Measurements from ENCODE around the gene KRTAP10-12.
A peak's percentile ranks its signal among the peaks of the same experiment; 100 is the strongest.
"Not testable (repeated sequence)": the region's sequence is repeated elsewhere in the genome, so short reads cannot be mapped to it uniquely, and the experiment has no call there.

The KRTAP10-12 gene

DNA sequence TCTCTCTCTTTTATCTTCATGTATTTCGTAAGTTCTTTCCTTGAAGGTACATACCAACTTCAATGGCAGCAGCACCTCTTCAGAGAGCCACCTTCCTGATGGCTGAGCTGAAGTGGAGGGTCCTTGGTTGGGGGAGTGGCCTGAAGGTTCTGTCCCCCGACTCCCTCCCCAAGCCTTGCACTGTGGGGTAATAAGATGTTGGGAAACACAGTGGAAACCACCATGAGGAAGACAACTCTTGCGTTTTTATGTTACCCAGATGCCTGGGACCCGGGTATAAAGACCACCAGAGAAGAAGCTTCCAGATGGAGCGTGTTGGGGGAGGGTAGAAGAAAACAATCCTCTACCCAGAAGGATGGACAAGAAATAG, 38.4 kb upstream of the KRTAP10-12 start:
- peaks cover 36% of the 10 kb centered on the region for H3K36me3 Mint-ChIP-seq (ENCODE audit: low read depth)
- DNase-seq (ENCODE audit: low spot score), result no peak
- peaks cover 16% of the 10 kb centered on the region for H3K27me3 Mint-ChIP-seq (ENCODE audit: low read depth)
- peaks cover 36% of the 10 kb centered on the region for H3K9me3 Mint-ChIP-seq
- H3K4me3 Mint-ChIP-seq, result peak overlapping the region; percentile 54
- H3K27ac Mint-ChIP-seq, result peak overlapping the region; percentile 93
- H3K4me1 Mint-ChIP-seq (ENCODE audit: low read depth), result peaks cover 45% of the 10 kb centered on the region

DNA sequence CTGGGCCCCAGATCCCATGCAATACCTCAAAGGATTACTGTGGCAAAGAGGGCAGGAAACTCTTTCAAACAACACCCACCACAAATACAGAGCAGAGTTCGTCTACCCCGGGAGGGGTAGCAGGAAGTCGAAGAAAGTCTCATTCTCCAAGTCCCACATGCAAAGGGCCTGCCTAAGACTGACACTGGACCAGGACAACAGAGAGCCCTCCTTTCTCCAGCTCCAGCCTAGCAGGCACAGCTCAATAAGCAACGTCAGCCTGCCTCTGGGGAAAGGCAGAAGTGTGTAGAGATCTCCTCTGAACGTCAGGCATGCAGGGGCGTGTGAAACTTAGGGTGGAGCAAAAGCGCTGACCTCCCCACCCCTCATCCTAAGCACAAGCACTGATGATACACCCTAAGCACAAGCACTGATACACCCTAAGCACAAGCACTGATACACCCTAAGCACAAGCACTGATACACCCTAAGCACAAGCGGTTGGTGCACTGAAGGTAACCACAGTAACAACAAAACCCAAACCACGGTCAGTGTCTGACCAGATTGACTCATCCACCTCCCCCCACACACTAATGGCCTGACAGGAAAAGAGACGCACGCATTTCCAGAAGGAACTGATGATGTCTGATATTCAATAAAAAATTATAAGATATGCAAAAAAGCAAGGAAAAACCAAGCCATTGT, 37.9 kb upstream of the KRTAP10-12 start:
- Mint-ChIP-seq H3K4me1 (ENCODE audit: low read depth) (peaks cover 39% of the 10 kb centered on the region), H3K4me3 (peak overlapping the region; percentile 54), H3K27ac (peak overlapping the region; percentile 93), H3K36me3 (ENCODE audit: low read depth) (peaks cover 31% of the 10 kb centered on the region), H3K9me3 (peaks cover 36% of the 10 kb centered on the region), H3K27me3 (ENCODE audit: low read depth) (peaks cover 21% of the 10 kb centered on the region)
- DNase-seq (ENCODE audit: low spot score), result no peak

DNA sequence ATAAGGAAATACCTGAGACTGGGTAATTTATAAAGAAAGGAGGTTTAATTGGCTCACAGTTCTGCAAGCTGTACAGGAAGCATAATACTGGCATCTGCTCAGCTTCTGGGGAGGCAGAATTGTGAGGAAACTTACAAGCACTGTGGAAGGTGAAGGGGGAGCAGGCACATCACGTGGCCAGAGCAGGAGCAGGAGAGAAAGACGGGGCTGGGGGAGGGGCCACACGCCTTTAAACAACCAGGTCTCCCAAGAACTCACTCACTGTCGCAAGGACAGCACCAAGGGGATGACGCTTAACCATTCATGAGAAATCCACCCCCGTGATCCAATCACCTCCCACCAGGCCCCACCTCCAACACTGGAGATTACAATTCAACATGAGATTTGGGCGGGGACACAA, 35.4 kb upstream of the KRTAP10-12 start:
- H3K9me3 Mint-ChIP-seq, result peaks cover 30% of the 10 kb centered on the region
- not testable (repeated sequence) for DNase-seq (ENCODE audit: low spot score); H3K27ac Mint-ChIP-seq; H3K4me3 Mint-ChIP-seq
- peaks cover 33% of the 10 kb centered on the region for H3K4me1 Mint-ChIP-seq (ENCODE audit: low read depth)
- peaks cover 30% of the 10 kb centered on the region for H3K27me3 Mint-ChIP-seq (ENCODE audit: low read depth)
- peaks cover 21% of the 10 kb centered on the region for H3K36me3 Mint-ChIP-seq (ENCODE audit: low read depth)

DNA sequence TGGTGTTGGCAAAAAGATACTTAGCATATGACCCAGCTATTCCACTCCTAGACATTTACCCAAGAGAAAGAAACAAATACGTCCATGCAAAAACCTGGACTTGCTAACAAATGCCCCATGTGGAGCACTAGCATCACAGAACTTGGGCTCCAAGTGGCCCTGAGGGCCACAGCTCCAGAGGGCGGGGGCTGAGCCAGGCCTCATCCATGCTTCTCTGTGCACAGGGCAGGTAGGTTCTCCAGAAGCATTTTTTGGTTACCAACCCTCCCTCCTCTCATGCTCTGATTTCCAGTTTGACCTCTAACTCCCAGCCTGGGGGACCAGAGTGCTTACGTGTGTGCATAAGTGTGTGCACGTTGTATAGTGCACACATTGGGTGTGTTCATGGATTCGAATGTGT, 32.3 kb upstream of the KRTAP10-12 start:
- peaks cover 10% of the 10 kb centered on the region for H3K9me3 Mint-ChIP-seq
- no peak for DNase-seq (ENCODE audit: low spot score)
- no peak overlapping the region for H3K27ac Mint-ChIP-seq
- H3K4me1 Mint-ChIP-seq (ENCODE audit: low read depth), result peaks cover 2% of the 10 kb centered on the region
- no peak overlapping the region for H3K4me3 Mint-ChIP-seq
- peaks cover 40% of the 10 kb centered on the region for H3K27me3 Mint-ChIP-seq (ENCODE audit: low read depth)
- H3K36me3 Mint-ChIP-seq (ENCODE audit: low read depth), result no peaks in the 10 kb centered on the region

DNA sequence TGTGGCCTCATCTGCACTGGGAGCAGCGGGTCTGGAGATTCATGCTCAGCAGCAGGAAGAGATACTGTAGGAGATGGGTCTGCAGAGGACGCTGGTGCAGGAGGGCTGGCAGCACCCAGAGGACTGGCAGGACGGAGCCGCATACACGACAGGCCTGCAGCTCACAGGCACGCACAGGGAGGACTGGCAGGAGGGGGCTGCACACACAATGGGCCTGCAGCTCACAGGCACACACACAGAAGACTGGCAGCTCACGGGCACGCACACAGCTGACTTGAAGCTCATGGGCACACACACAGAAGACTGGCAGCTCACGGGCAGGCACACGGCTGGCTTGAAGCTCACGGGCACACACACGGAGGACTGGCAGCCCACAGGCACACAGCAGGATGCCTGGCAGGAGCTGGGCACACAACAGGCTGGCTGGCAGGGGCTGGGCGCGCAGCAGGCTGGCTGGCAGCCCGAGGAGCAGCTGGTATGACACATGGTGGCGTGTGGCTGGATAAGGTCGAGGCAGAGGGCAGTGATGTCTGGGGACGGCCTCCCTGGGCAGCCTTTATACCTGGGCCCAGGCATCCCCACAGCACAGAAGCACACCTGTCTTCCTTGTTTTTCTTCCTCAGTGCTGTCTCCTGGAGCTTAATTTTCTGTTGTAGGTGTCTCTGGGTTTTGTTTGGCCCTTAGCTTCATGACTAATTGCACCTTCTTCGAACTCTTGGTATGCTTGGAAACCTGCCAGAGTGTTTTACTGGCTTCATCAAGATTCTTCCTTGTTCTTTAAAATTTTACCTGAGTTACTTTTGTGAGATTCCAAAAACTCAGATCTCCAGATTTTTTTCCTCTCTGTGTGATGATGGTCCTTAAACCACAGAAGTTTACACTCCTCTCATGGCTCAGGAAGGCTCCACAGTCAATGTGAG, 30.3 kb upstream of the KRTAP10-12 start, which contains the start of gene KRTAP12-2:
Gene KRTAP12-2, minus strand, starts transcription at position 527 of the 920 bp plus-strand sequence. Its CDS starts 41 bp downstream, at position 486.
- Mint-ChIP-seq H3K4me3 (no peak within 1 kb of the TSS), H3K9me3 (peaks cover 22% of the 10 kb centered on the region), H3K27ac (no peak within 1 kb of the TSS), H3K4me1 (ENCODE audit: low read depth) (no peaks in the 10 kb centered on the region), H3K36me3 (ENCODE audit: low read depth) (no peaks in the 10 kb centered on the region), H3K27me3 (ENCODE audit: low read depth) (peaks cover 34% of the 10 kb centered on the region)
- DNase-seq (ENCODE audit: low spot score), result no peak

DNA sequence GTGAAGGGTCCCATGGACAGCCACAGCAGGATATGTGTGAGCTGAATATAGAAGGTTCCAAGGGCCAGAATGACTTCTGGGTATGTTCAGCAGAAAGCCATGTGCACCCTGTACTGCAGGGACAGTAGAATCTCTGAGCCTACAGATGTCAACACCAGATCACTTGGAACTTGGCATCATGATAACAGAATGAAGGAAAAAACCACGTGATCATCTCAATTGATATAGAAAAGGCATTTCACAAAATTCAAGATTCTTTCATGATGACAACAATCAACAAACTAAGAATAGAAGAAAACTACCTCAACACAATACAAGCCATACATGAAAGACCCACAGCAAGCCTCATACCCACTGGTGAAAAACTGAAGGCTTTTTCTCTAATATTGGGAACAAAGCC, 29.4 kb upstream of the KRTAP10-12 start:
- H3K27ac Mint-ChIP-seq, result no peak overlapping the region
- H3K27me3 Mint-ChIP-seq (ENCODE audit: low read depth), result peaks cover 31% of the 10 kb centered on the region
- H3K36me3 Mint-ChIP-seq (ENCODE audit: low read depth), result no peaks in the 10 kb centered on the region
- no peak for DNase-seq (ENCODE audit: low spot score)
- no peaks in the 10 kb centered on the region for H3K4me1 Mint-ChIP-seq (ENCODE audit: low read depth)
- peaks cover 27% of the 10 kb centered on the region for H3K9me3 Mint-ChIP-seq
- H3K4me3 Mint-ChIP-seq, result no peak overlapping the region

DNA sequence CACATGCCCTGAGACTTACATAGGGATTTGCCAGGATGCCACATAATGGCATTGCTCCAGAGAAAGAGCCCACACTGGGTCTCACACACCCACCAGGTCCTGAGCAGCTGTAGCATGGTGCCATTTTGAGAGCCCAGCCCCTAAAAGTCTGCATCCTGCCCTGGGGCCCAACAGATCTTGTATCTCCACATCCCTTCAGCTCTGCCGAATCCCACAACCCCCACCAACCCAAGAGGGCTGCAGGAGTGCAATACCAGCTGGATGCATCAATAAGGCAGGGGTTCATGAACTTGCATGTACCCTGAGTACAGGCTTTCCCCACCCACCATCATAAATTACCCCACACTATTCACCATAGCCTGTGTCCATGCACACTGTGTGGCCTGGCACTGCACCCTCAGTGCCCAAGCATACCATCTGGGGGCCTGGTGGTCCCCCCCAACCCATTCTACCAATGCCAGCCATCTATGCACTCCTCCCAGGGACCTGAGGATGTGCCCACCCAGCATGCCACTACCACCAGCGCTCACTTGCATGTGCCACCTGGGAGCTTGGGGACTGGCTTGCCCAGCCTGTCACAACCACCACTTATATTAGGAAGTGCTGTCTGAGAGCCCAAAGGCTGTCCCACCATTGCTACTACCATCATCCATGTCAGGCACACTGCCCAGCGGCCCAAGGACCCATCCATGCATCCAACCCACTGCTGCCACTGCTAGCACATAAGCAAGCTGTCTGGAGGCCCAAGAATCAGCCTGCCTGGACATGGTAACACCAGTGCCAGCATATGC, 26.1 kb upstream of the KRTAP10-12 start:
- H3K9me3 Mint-ChIP-seq, result peaks cover 42% of the 10 kb centered on the region
- no peak for DNase-seq (ENCODE audit: low spot score)
- no peak overlapping the region for H3K27ac Mint-ChIP-seq
- H3K4me3 Mint-ChIP-seq, result no peak overlapping the region
- no peaks in the 10 kb centered on the region for H3K36me3 Mint-ChIP-seq (ENCODE audit: low read depth)
- H3K27me3 Mint-ChIP-seq (ENCODE audit: low read depth), result peaks cover 23% of the 10 kb centered on the region
- H3K4me1 Mint-ChIP-seq (ENCODE audit: low read depth), result no peaks in the 10 kb centered on the region

DNA sequence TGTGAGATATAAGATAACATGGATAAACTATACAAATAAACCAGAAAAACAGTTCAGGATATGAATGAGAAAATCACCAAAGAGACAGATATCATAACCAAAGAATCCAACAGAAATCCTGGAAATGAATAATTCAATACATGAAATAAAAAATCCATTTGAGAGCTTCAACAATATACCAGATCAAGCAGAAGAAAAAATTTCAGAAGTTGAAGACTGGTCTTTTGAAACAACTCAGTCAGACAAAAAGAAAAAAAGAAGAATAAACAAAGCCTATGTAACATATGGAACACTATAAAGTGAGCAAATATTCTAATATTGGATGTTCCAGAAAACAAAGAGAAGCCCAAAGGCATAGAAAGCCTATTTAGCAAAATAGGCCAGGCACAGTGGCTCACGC, 25.1 kb upstream of the KRTAP10-12 start:
- Mint-ChIP-seq H3K4me3 (no peak overlapping the region), H3K27me3 (ENCODE audit: low read depth) (peaks cover 21% of the 10 kb centered on the region), H3K4me1 (ENCODE audit: low read depth) (no peaks in the 10 kb centered on the region), H3K27ac (no peak overlapping the region), H3K9me3 (peaks cover 44% of the 10 kb centered on the region), H3K36me3 (ENCODE audit: low read depth) (no peaks in the 10 kb centered on the region)
- DNase-seq (ENCODE audit: low spot score), result no peak

DNA sequence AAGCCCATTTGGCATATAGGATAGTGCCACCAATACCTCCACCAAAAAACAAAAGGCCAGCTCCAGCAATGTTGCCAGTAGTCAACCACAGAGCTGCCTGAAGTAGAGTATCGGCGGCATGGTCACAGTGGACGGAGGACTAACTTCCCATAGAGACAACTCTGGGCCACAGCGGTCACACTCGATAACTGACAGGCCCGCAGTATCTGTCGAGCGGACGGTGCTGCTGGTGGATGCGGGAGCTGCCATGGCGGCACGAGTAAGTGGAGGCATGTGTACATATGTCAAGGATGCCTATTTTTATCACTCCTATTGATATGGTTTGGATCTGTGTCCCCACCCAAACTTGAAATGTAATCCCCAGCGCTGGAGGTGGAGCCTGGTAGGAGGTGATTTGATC, 19.1 kb upstream of the KRTAP10-12 start:
- no peaks in the 10 kb centered on the region for H3K4me1 Mint-ChIP-seq (ENCODE audit: low read depth)
- no peak for DNase-seq (ENCODE audit: low spot score)
- peaks cover 20% of the 10 kb centered on the region for H3K27me3 Mint-ChIP-seq (ENCODE audit: low read depth)
- H3K27ac Mint-ChIP-seq, result no peak overlapping the region
- H3K4me3 Mint-ChIP-seq, result no peak overlapping the region
- H3K9me3 Mint-ChIP-seq, result peaks cover 14% of the 10 kb centered on the region
- no peaks in the 10 kb centered on the region for H3K36me3 Mint-ChIP-seq (ENCODE audit: low read depth)

DNA sequence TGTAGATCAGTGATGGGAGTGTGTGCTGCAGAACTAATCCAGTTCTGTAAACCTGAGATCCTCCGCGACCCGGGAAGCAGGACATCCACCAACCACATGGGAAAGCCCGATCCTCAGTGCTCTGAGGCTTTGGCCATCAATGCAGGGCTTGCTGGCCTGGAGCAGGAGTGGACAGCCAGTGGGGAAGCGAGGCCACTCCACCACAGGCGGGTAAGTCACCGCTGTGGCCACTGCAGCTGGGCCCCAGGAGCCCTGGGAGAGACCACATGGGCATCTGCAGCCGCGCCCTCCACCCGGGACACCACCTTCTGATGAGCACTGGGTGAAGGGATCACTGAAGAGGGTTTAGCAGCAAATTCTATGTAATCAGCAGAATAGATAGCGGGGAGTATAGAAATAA, 15.8 kb upstream of the KRTAP10-12 start:
- Mint-ChIP-seq H3K36me3 (ENCODE audit: low read depth) (no peaks in the 10 kb centered on the region), H3K4me3 (no peak overlapping the region), H3K27ac (no peak overlapping the region), H3K9me3 (no peaks in the 10 kb centered on the region), H3K4me1 (ENCODE audit: low read depth) (peaks cover 5% of the 10 kb centered on the region), H3K27me3 (ENCODE audit: low read depth) (peaks cover 17% of the 10 kb centered on the region)
- DNase-seq (ENCODE audit: low spot score), result no peak

DNA sequence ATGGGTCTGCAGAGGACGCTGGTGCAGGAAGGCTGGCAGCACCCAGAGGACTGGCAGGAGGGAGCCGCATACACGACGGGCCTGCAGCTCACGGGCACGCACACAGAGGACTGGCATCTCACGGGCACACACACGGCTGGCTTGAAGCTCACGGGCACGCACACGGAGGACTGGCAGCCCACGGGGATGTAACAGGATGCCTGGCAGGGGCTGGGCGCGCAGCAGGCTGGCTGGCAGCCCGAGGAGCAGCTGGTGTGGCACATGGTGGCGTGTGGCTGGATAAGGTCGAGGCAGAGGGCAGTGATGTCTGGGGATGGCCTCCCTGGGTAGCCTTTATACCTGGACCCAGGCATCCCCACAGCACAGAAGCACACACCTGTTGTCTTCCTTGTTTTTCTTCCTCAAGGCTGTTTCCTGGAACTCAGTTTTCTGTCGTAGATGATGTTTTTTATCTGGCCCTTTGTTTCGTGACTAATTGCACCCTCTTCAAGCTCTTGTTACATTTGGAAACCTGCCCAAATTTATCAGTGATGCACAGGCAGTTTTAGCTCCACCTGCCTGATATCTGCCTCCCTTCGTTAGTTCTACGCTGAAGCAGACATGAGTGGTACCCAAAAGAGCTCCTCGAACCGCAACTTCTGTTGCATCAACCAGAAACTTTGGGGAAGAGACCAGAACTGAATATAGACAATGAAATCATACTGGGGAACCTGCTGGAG, 15.0 kb upstream of the KRTAP10-12 start, which contains the start of gene KRTAP12-1:
Gene KRTAP12-1, minus strand, starts transcription at position 303 of the 719 bp plus-strand sequence. Its CDS starts 40 bp downstream, at position 263.
- no peak for DNase-seq (ENCODE audit: low spot score)
- no peaks in the 10 kb centered on the region for H3K36me3 Mint-ChIP-seq (ENCODE audit: low read depth)
- H3K9me3 Mint-ChIP-seq, result no peaks in the 10 kb centered on the region
- H3K27ac Mint-ChIP-seq, result no peak within 1 kb of the TSS
- H3K4me3 Mint-ChIP-seq, result no peak within 1 kb of the TSS
- peaks cover 17% of the 10 kb centered on the region for H3K27me3 Mint-ChIP-seq (ENCODE audit: low read depth)
- H3K4me1 Mint-ChIP-seq (ENCODE audit: low read depth), result peaks cover 8% of the 10 kb centered on the region

DNA sequence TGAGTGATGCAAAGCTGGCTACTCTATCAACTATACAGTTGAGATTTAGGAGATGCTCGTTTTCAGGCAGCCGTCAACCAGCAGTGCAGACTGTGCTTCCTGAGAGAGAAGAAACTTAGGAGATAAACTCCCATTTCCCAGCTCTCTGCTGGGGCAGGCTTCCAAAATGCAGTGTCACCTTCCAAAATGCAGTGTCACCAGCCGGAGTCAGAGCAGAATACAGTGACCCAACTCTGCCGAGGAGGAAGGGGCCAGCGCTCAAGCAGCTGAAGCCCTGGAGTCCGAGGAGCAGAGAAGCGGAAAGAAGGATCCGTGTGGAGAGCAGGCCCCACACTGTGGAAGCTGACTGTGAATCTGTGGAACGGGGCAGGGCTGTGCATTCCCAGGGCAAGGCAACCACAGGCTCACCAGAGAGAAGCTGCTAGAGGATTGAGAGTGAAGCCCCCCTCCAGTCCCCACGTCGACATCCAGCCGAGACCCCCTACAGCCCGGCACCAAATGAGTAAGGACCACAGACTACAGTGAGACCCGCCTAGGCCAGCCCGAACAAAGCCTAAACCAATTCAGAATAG, 14.3 kb upstream of the KRTAP10-12 start:
- H3K36me3 Mint-ChIP-seq (ENCODE audit: low read depth), result no peaks in the 10 kb centered on the region
- no peak overlapping the region for H3K27ac Mint-ChIP-seq
- H3K4me3 Mint-ChIP-seq, result no peak overlapping the region
- peaks cover 17% of the 10 kb centered on the region for H3K27me3 Mint-ChIP-seq (ENCODE audit: low read depth)
- H3K9me3 Mint-ChIP-seq, result no peaks in the 10 kb centered on the region
- DNase-seq (ENCODE audit: low spot score), result peak; percentile 1
- H3K4me1 Mint-ChIP-seq (ENCODE audit: low read depth), result peaks cover 8% of the 10 kb centered on the region

DNA sequence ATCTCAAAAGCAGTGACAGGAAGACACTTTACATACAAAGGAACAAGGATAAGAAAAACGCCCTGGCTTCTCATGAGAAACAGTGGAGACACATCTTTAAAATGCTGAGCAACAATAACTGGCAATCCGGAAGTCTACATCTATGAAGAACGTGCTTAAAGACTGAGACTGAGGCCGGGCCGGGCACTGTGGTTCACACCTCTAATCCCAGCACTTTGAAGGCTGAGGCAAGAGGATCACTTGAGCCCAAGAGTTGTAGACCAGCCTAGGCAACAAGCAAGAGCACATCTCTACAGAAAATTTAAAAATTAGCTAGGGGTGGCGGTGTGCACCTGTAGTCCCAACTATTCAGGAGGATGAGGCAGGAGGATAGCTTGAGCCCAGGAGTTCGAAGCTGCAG, 12.9 kb upstream of the KRTAP10-12 start:
- H3K27me3 Mint-ChIP-seq (ENCODE audit: low read depth), result peaks cover 17% of the 10 kb centered on the region
- DNase-seq (ENCODE audit: low spot score), result peak; percentile 0
- no peak overlapping the region for H3K27ac Mint-ChIP-seq
- H3K4me1 Mint-ChIP-seq (ENCODE audit: low read depth), result peaks cover 8% of the 10 kb centered on the region
- H3K4me3 Mint-ChIP-seq, result no peak overlapping the region
- no peaks in the 10 kb centered on the region for H3K9me3 Mint-ChIP-seq
- H3K36me3 Mint-ChIP-seq (ENCODE audit: low read depth), result no peaks in the 10 kb centered on the region

All from T-helper 2 cell treated with Interferon-gamma antibody and Interleukin-4, amounts not matched to agents 5 μg/mL and 100 μg/mL, for 36 hours (primary cell).